Kidney (tissue), 14 donors: Measurements from ENCODE around the gene CRTC2. TPM values are rescaled to one million over a fixed set of nuclear protein-coding genes. Genes with fewer than 3 reads are reported as not detected.

Experiments used
- DNase-seq, 5 donors: peaks; one replicate each; pipeline ENCODE4 v3.0.0-alpha.2; 2013 to 2020
- FAIRE-seq: peaks from 2 replicates; lab custom pipeline; 2012; peaks lifted over from hg19 to GRCh38; lab: Jason Lieb, UNC
- H3K27ac ChIP-seq, 2 donors: one replicate each; pipeline ENCODE4 v1.7.0; 2013; ENCODE audit warnings: low read depth in 2 of 2, low read length in 2 of 2, inconsistent platforms in 1 of 2
- H3K27me3 ChIP-seq: one replicate; pipeline ENCODE4 v1.7.1; 2013; ENCODE audit warnings: low read length, inconsistent platforms; ENCODE audit not compliant: control insufficient read depth, insufficient read depth
- H3K36me3 ChIP-seq, 3 donors: one replicate each; pipeline versions ENCODE4 v1.7.0 to v1.7.1; 2013; ENCODE audit warnings: low read length in 3 of 3, control low read depth in 1 of 3, inconsistent platforms in 1 of 3; ENCODE audit not compliant: insufficient read depth in 3 of 3, control insufficient read depth in 2 of 3
- H3K4me1 ChIP-seq, 3 donors: one replicate each; pipeline versions ENCODE4 v1.7.0 to v1.7.1; 2013; ENCODE audit warnings: low read length in 3 of 3, inconsistent platforms in 1 of 3, low read depth in 1 of 3; ENCODE audit not compliant: control insufficient read depth in 2 of 3, insufficient read depth in 2 of 3
- H3K4me3 ChIP-seq, 3 donors: one replicate each; pipeline versions ENCODE4 v1.7.0 to v1.8.1; 2013; ENCODE audit warnings: low read length in 3 of 3, control low read depth in 1 of 3, inconsistent platforms in 1 of 3
- H3K9ac ChIP-seq, 3 donors: one replicate each; pipeline versions ENCODE4 v1.7.0 to v1.7.1; 2013; ENCODE audit warnings: low read length in 3 of 3, control low read depth in 1 of 3, inconsistent platforms in 1 of 3
- H3K9me3 ChIP-seq, 3 donors: one replicate each; pipeline versions ENCODE4 v1.7.0 to v1.7.1; 2013; ENCODE audit warnings: low read length in 3 of 3, control low read depth in 1 of 3, inconsistent platforms in 1 of 3; ENCODE audit not compliant: control insufficient read depth in 2 of 3, insufficient read depth in 1 of 3
- CTCF ChIP-seq: IDR thresholded peaks from 3 replicates; pipeline ENCODE4 v1.5.1; 2012; ENCODE audit warnings: mild to moderate bottlenecking, moderate library complexity, borderline replicate concordance; ENCODE audit not compliant: insufficient read depth; ENCODE audit errors: extremely low read depth
- intact Hi-C: fragments of 100-400 bp; cut with DNase I; formaldehyde crosslinking; loops from one replicate; pipeline ENCODE4 v1.11.1; 2022
- polyA plus RNA-seq: library from polyadenylated mRNA; stranded (reverse); fragments of 350-450 nt; fragmentation: Illumina TruSeq; extraction: RNeasy Lipid Tissue Mini Kit (QIAGEN cat#74804); gene quantifications from one replicate; pipeline ENCODE4 v1.2.3, GENCODE V29; 2014; ENCODE audit warnings: low read depth, low replicate concordance; ENCODE audit not compliant: insufficient read depth
- total RNA-seq: library from RNA; stranded (reverse); fragmentation: NEBNext Ultra II Directional; extraction: Animal tissue kit (Norgen Biotek cat#: 25700); gene quantifications from one replicate; pipeline ENCODE4 v1.2.1, GENCODE V29; 2021
- donor health status: control.
- donor health status: control.
- donor health status: control.
- donor health status: control.
- donor health status: control.
- donor health status: DM: yes; HTN: yes; CAD: no.
- donor health status: Normal renal cell carcinoma (clear cell type).

Gene CRTC2
- total and polyA plus RNA-seq, 2 donors from 2014 or later, result 28.6 to 44.8 TPM

DNA sequence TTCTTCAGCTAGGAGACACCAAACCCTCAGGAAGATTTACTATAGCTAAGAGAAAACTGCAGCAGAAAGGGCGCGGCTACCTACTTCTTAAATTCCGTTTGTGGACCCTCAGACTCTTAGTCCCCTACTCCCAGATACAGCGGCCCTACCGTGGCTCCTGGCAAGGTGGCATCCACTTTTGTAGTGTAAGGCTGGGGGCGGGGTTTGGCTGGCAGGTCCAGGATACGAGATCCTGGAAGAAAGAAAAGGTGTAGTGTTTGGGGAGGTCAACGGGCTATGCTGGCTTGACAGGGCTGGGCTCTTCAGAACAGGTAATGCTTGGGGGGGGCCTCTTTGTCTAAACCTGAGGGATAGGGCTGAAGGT, 9.6 kb upstream of the CRTC2 start:
- H3K4me3 ChIP-seq, result peak overlapping the region; percentile 72 to 93 (median 85)
- H3K27me3 ChIP-seq, result no peaks in the 10 kb centered on the region
- H3K4me1 ChIP-seq, result peaks cover 0 to 8% (median 7%) of the 10 kb centered on the region in 3 donors
- H3K9me3 ChIP-seq, result no peaks in the 10 kb centered on the region
- peak in 2 of 5 donors; percentile 50 to 83 for DNase-seq
- FAIRE-seq, result no peak
- H3K27ac ChIP-seq, result peak overlapping the region; percentile 91 to 92
- H3K36me3 ChIP-seq, result no peaks in the 10 kb centered on the region
- no peak for TF ChIP-seq CTCF
- H3K9ac ChIP-seq, result peak overlapping the region; percentile 63 to 87 (median 76)
- intact Hi-C loops, result no loop called here

GRCh38 chr1:153967107-153967999, 8.9 kb upstream of the CRTC2 start, which contains the start of gene CREB3L4:
TSS of gene CREB3L4 (plus strand) at chr1:153967902. CDS start at chr1:153968526, 624 bp downstream.
- peak within 1 kb of the TSS; percentile 72 to 93 (median 85) for H3K4me3 ChIP-seq
- no peaks in the 10 kb centered on the region for H3K36me3 ChIP-seq
- FAIRE-seq, result peak; percentile 3
- TF ChIP-seq CTCF, result peak; percentile 48
- H3K27ac ChIP-seq, result peak within 1 kb of the TSS; percentile 91 to 92
- peak within 1 kb of the TSS; percentile 76 to 87 (median 87) for H3K9ac ChIP-seq
- H3K9me3 ChIP-seq, result no peaks in the 10 kb centered on the region
- peak; percentile 95 to 99 (median 96) for DNase-seq
- intact Hi-C loops, result no loop called here
- H3K27me3 ChIP-seq, result no peaks in the 10 kb centered on the region
- H3K4me1 ChIP-seq, result peaks cover 0 to 15% (median 11%) of the 10 kb centered on the region in 3 donors

GRCh38 chr1:153963850-153964331, 5.5 kb upstream of the CRTC2 start:
- H3K4me1 ChIP-seq, result peaks cover 0 to 28% (median 18%) of the 10 kb centered on the region in 3 donors
- intact Hi-C loops, result no loop called here

More at GRCh38 chr1:153963850-153964331, 5.5 kb upstream of the CRTC2 start:
- H3K4me3 ChIP-seq, result peak overlapping the region; percentile 66 to 83 (median 72)
- no peaks in the 10 kb centered on the region for H3K27me3 ChIP-seq
- peaks cover 0 to 13% (median 5%) of the 10 kb centered on the region in 3 donors for H3K36me3 ChIP-seq
- TF ChIP-seq CTCF, result no peak
- peak overlapping the region; percentile 96 to 99 for H3K27ac ChIP-seq
- H3K9me3 ChIP-seq, result no peaks in the 10 kb centered on the region
- H3K9ac ChIP-seq, result peak overlapping the region; percentile 61 to 97 (median 96)
- peak; percentile 73 to 86 (median 84) for DNase-seq
- no peak for FAIRE-seq
